HTERT RPE-1 (cell line): ENCODE measurements around the gene SELENOF.

Experiments used
- in situ Hi-C: fragments of 300-500 bp; cut with MboI; formaldehyde crosslinking; loops from 4 replicates; pipeline ENCODE4 v1.14.3; 2020; ENCODE audit warnings: low sequenced_read_pairs

SELENOF gene

GRCh38 chr1:86913896-86914600 is at the start of gene SELENOF:
SELENOF (minus strand) TSS chr1:86914126; CDS start chr1:86914111, 15 bp downstream.
- in situ Hi-C loops, result no loop called here

- in situ Hi-C loops, result no loop called here
Measured at GRCh38 chr1:86960548-86960947, 46.6 kb upstream of the SELENOF start.

DNA sequence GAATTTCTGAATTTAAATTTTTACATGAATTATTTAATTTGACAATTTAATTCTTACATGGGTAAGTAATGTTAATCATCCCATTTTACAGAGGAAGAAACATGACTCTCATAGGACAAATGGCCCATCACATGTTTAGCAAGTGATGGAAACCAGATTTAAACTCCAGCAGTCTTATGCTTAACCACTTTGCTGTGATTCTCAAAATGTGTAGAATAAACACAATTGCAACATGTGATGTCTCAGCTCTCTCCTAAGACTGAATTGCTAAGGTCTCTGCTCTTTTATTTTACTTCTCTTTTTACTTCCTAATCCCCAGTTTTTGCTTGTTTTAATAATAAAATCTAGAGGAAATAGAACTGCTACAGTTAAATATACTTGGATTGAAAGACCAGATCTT is 43.3 kb upstream of the SELENOF start:
- in situ Hi-C loops, result no loop called here

- in situ Hi-C loops, result no loop called here
Measured at GRCh38 chr1:86956221-86956620, 42.3 kb upstream of the SELENOF start.

- in situ Hi-C loops, result no loop called here
Measured at GRCh38 chr1:86955678-86956077, 41.8 kb upstream of the SELENOF start.

DNA sequence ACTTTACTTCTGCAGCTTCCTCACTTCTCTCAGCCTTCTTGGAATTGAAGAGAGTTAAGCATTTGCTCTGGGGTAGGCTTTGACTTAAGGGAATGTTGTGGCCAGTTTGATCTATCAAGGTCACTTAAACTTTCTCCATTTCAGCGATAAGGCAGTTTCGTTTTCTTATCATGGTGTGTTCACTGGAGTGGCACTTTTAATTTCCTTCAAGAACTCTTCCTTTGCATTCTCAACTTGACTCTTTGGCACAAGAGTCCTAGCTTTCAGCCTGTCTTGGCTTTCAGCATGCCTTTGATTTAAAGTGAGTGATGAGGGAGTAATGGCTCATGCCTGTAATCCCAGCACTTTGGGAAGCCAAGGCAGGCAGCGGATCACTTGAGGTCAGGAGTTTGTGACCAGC is 39.2 kb upstream of the SELENOF start:
- in situ Hi-C loops, result no loop called here

GRCh38 chr1:86951430-86951829 is 37.5 kb upstream of the SELENOF start:
- in situ Hi-C loops, result no loop called here

DNA sequence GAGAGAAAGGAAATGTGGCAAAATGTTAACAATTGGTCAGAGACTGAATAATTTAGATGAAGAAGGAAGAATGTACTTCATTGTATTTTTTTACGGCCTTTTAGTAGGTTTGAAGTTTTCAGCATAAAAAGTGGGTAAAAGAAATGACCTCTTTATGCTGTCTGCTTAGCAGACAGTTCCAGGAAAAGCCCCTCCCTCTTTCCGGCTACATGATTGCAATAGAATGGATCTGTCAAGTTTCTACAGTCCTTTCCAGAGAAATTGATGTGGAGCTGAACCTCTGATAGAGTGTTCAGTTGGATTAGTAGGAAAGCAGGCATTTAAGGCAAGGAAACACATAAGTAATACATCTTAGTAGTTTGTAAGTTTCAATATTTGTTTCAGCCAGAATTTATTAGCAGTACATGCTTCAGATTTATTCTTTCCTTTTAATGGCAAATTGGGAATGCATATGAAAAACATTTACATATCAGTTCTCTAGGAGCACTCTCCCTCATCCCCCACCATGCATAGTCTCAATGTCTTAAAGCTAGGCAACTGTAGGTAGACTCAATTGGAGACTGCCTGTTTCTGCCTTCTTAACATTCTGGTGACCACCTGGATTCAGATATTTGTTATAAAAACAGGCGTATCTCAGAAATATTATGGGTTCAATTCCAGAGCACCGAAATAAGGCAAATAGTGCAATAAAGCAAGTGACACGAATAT is 36.9 kb upstream of the SELENOF start:
- in situ Hi-C loops, result no loop called here

DNA sequence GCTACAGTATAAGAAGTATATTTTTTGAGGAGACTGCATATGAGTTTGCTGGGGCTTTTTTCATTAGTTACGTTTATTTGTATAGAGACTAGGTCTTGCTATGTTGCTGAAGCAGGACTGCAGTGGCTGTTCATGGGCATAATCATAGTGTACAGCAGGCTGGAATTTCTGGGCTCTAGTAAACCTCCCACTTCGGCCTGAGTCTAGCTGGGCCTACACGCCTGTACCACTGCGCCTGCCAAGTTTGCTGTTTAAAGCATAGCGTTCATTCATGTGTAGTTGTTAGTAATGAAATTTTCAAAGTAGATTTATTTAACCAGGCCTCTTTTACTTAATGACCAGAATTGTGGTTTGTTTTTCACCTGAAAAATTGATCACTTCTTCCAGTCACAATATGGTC is 34.3 kb upstream of the SELENOF start:
- in situ Hi-C loops, result no loop called here

GRCh38 chr1:86942743-86943142 is 28.8 kb upstream of the SELENOF start:
- in situ Hi-C loops, result no loop called here

GRCh38 chr1:86942042-86942441 is 28.1 kb upstream of the SELENOF start:
- in situ Hi-C loops, result no loop called here

GRCh38 chr1:86940599-86940998 is 26.7 kb upstream of the SELENOF start:
- in situ Hi-C loops, result no loop called here

DNA sequence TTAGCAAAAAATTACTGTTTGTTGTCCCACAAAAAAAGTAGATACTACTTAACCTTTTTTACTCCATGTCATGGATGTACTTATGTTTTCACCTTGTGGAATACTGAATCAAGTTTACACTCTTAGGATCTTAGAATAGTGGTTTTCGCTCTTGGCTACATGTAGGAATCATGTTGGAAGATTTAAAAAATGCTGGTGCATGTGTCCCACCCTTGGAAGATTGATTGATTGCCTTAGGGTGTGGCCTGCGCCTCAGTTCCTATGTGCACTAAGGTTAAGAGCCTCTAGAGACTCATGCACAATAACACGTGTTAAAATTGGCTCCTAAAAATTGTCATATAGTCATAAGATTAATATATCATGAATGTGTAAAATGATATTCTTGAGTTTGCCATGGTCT is 25.5 kb upstream of the SELENOF start:
- in situ Hi-C loops, result no loop called here

DNA sequence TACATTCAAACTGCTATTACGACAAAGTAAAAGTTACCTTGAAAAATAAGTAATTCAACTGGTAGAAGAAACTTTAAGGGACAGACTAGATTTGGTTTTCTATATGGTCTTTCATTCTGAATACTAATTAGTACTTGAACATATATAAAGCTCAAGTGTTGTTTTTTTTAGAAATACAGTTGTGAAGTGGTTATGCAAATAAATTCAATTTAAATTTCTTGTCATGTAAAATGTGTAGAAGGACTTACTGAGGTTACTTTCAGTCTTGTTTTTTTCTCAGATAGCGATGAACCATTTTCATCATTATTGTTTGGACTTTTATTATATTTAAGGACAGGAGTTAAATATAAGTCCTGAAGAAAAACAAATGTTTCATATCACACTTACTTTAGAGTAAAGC is 24.9 kb upstream of the SELENOF start:
- in situ Hi-C loops, result no loop called here

GRCh38 chr1:86938450-86938849 is 24.5 kb upstream of the SELENOF start:
- in situ Hi-C loops, result no loop called here

GRCh38 chr1:86933562-86934377 is 19.8 kb upstream of the SELENOF start:
- in situ Hi-C loops, result no loop called here

DNA sequence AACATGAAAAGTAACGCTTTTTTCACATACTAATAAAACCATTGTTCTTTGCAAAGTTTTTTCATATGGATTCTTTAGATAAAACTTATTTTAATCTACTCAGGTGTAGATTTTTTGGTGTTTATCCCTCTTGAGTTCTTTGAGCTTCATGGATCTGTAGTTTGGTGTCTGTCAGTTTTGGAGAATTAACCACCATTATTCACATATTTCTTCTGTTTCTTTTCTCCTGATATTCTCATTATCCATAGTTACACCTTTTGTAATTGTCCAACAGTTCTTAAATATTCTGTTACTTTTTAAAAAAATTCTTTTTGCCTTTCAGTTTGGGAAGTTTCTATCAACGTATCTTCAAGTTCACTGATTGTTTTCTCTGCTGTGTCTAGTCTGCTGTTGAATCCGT is 19.1 kb upstream of the SELENOF start:
- in situ Hi-C loops, result no loop called here

- in situ Hi-C loops, result no loop called here
Measured at GRCh38 chr1:86928819-86929218, 14.9 kb upstream of the SELENOF start.

DNA sequence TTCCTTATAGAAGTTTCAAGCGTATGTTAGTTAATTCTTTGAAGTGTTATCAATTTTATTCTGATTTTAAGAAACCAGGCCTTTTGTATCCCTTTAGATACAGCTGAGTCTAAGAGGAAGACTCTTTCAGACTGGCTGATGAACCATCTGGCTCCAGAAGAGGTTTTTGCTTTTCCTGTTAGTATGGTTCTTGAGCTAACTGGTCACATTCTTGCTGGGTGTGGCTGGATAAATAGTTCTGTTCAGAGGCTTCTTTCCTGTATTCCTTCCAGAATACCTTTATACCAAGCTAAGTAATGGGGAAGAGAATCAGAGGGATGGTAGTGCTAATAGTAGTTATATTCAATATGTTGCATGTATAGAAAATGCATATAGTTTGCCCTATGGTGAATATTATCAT is 13.0 kb upstream of the SELENOF start:
- in situ Hi-C loops, result no loop called here

DNA sequence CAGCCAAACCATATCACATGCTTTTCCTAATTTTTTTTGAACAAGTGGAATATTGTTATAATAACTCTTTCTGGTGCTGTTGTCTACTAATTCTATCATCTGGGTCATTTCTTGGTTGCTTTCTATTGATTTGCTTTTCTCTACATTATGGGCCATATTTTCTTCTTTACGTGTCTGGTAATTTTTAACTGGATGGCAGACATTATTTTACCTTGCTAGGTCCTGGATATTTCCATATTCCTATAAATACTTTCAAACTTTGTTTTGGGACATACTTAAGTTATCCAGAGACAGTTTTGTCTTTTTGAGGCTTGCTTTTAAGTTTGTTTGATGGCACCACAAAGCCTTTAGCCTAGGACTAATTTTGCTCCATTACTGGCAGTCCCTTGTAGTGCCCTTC is 11.8 kb upstream of the SELENOF start:
- in situ Hi-C loops, result no loop called here

- in situ Hi-C loops, result no loop called here
Measured at GRCh38 chr1:86924324-86924960, 10.5 kb upstream of the SELENOF start.
